Endothelial cell of umbilical vein (primary cell): ENCODE measurements around the gene RO60. TPM values are rescaled to one million over a fixed set of nuclear protein-coding genes. Genes with fewer than 3 reads are reported as not detected.

Source experiments
- BruUV-seq: library from RNA; stranded (reverse); fragments of 400-500 nt; replicated peaks from 2 replicates; lab custom pipeline; 2021; lab: Mats Ljungman, UMichigan
- CTCF ChIA-PET: fragments of 300-600, 350-600 bp; sonication (Branson Sonifier 250); formaldehyde crosslinking; loops from one replicate; lab custom pipeline; 2021; ENCODE audit warnings: antibody characterized with exemption, inconsistent platforms; lab: Charles Lee
- POLR2A ChIA-PET: fragments of 300-600, 350-600 bp; sonication (Branson Sonifier 250); formaldehyde crosslinking; loops from one replicate; lab custom pipeline; 2021; ENCODE audit warnings: antibody characterized with exemption, inconsistent platforms; lab: Charles Lee
- DNase-seq: peaks from one replicate; pipeline ENCODE4 v3.0.0-alpha.2; 2011; ENCODE audit warnings: low read depth, low spot score
- FAIRE-seq: peaks from 2 replicates; lab custom pipeline; 2011; peaks lifted over from hg19 to GRCh38; lab: Jason Lieb, UNC
- H2AFZ ChIP-seq: 2 replicates; pipeline ENCODE4 v1.6.0; 2012; ENCODE audit warnings: low read depth, low read length, control low read depth, inconsistent platforms
- H3K27ac ChIP-seq: 2 replicates; pipeline ENCODE4 v1.5.1; 2011; ENCODE audit warnings: low read depth, mild to moderate bottlenecking, control low read depth, low read length, moderate library complexity; ENCODE audit not compliant: insufficient read depth
- H3K27me3 ChIP-seq, 2 experiments: 2 replicates each; pipeline versions ENCODE4 v1.6.0 to v1.6.1; 2011; ENCODE audit warnings: low read length in 2 of 2, mixed read lengths in 1 of 2; ENCODE audit not compliant: control insufficient read depth in 2 of 2, insufficient read depth in 2 of 2
- H3K36me3 ChIP-seq, 2 experiments: 2 replicates in 1 of 2; 3 replicates in 1 of 2; pipeline ENCODE4 v1.5.1; 2011; ENCODE audit warnings: low read length in 2 of 2, mild to moderate bottlenecking in 1 of 2, moderate library complexity in 1 of 2; ENCODE audit not compliant: control insufficient read depth in 2 of 2, insufficient read depth in 2 of 2; ENCODE audit errors: extremely low read depth in 1 of 2
- H3K4me1 ChIP-seq: 3 replicates; pipeline ENCODE4 v1.5.1; 2011; ENCODE audit warnings: mild to moderate bottlenecking, low read length; ENCODE audit not compliant: control insufficient read depth, insufficient read depth; ENCODE audit errors: extremely low read depth
- H3K4me2 ChIP-seq: 2 replicates; pipeline ENCODE4 v1.6.1; 2011; ENCODE audit warnings: low read length, control low read depth, mixed read lengths; ENCODE audit not compliant: insufficient read depth
- H3K4me3 ChIP-seq, 3 experiments: fragments of 200-600 bp in 1 of 3; sonication (generic), shearing (Covaris generic) in 1 of 3; replicated peaks in 1 of 3; 2 replicates each; pipeline ENCODE4 v1.5.1; 2011 to 2016; ENCODE audit warnings: control low read depth in 3 of 3, low read length in 3 of 3, mild to moderate bottlenecking in 2 of 3, inconsistent platforms in 1 of 3, low read depth in 1 of 3, moderate library complexity in 1 of 3; ENCODE audit not compliant: insufficient read depth in 1 of 3
- H3K79me2 ChIP-seq: 2 replicates; pipeline ENCODE4 v1.6.0; 2012; ENCODE audit warnings: low read length, inconsistent platforms; ENCODE audit not compliant: control insufficient read depth, insufficient read depth
- H3K9ac ChIP-seq: replicated peaks from 2 replicates; pipeline ENCODE3; 2011; ENCODE audit warnings: low read length, control low read depth; ENCODE audit not compliant: insufficient read depth; ENCODE audit errors: extremely low read depth
- H3K9me1 ChIP-seq: replicated peaks from 3 replicates; pipeline ENCODE4 v1.6.0; 2011; ENCODE audit warnings: mild to moderate bottlenecking, low read length; ENCODE audit not compliant: control insufficient read depth, insufficient read depth; ENCODE audit errors: extremely low read depth
- H3K9me3 ChIP-seq: replicated peaks from 2 replicates; pipeline ENCODE4 v1.5.1; 2012; ENCODE audit warnings: low read length, inconsistent platforms; ENCODE audit not compliant: control insufficient read depth, insufficient read depth
- H4K20me1 ChIP-seq: replicated peaks from 2 replicates; pipeline ENCODE3; 2011; ENCODE audit warnings: mild to moderate bottlenecking, low read length; ENCODE audit not compliant: control insufficient read depth, insufficient read depth; ENCODE audit errors: extremely low read depth
- CTCF ChIP-seq, 2 donors: IDR thresholded peaks; 1 replicate in 1 of 2; 2 replicates in 1 of 2; pipeline ENCODE4 v1.5.1; 2011; ENCODE audit warnings: low read length in 2 of 2, mild to moderate bottlenecking in 2 of 2, moderate library complexity in 2 of 2, control low read depth in 1 of 2, inconsistent platforms in 1 of 2, low read depth in 1 of 2; ENCODE audit not compliant: insufficient read depth in 1 of 2; ENCODE audit errors: extremely low read depth in 1 of 2
- EZH2 ChIP-seq: IDR thresholded peaks from 2 replicates; pipeline ENCODE4 v1.6.1; 2012; ENCODE audit warnings: borderline replicate concordance, low read depth, mild to moderate bottlenecking, moderate library complexity, low read length, inconsistent platforms; ENCODE audit not compliant: severe bottlenecking
- FOS ChIP-seq: IDR thresholded peaks from 2 replicates; pipeline ENCODE4 v1.6.1; 2011; ENCODE audit warnings: mild to moderate bottlenecking, low read length, moderate library complexity, borderline replicate concordance; ENCODE audit not compliant: insufficient read depth
- GATA2 ChIP-seq: IDR thresholded peaks from 2 replicates; pipeline ENCODE4 v1.7.0; 2011; ENCODE audit warnings: low read depth, mild to moderate bottlenecking, moderate library complexity, mixed read lengths, low read length; ENCODE audit not compliant: insufficient read length, insufficient read depth
- JUN ChIP-seq: IDR thresholded peaks from 2 replicates; pipeline ENCODE4 v1.6.1; 2011; ENCODE audit warnings: borderline replicate concordance, low read depth; ENCODE audit not compliant: insufficient read length, insufficient read depth
- MYC ChIP-seq: IDR thresholded peaks from one replicate; pipeline ENCODE4 v1.6.1; 2011; ENCODE audit warnings: mild to moderate bottlenecking, low read depth, low read length
- POLR2A ChIP-seq: IDR thresholded peaks from 2 replicates; pipeline ENCODE4 v1.6.1; 2012; ENCODE audit warnings: low read depth, mild to moderate bottlenecking, control low read depth, low read length
- POLR2AphosphoS5 ChIP-seq: IDR thresholded peaks from 2 replicates; pipeline ENCODE4 v1.6.1; 2012; ENCODE audit warnings: low read depth, mild to moderate bottlenecking, control low read depth, low read length, moderate library complexity; ENCODE audit not compliant: insufficient read depth
- dilution Hi-C: fragments of 300-500 bp; cut with MboI; formaldehyde crosslinking; loops from one replicate; pipeline ENCODE4 v1.15.0; 2019; ENCODE audit warnings: low sequenced_read_pairs; ENCODE audit not compliant: extremely low pct_ligation_motif_present
- intact Hi-C: fragments of 100-400 bp; cut with micrococcal nuclease; formaldehyde crosslinking; loops from one replicate; pipeline ENCODE4 v1.10.0; 2022
- polyA plus RNA-seq, 4 experiments: library from polyadenylated mRNA; depleted of rRNA in 3 of 4; stranded (reverse) in 3 of 4; unstranded in 1 of 4; fragments of >200 nt; gene quantifications; 2 replicates each; pipeline versions ENCODE4 v1.2.1 to v1.2.3, GENCODE V29; 2011 to 2012; ENCODE audit warnings: missing spikeins in 1 of 4
- total RNA-seq: library from RNA; stranded (reverse); gene quantifications from 2 replicates; pipeline ENCODE4 v1.2.3, GENCODE V29; 2021
- TF ChIP-seq, protein P1 (sequence below): IDR thresholded peaks from 2 replicates; pipeline ENCODE4 v1.6.1; 2011; ENCODE audit not compliant: insufficient read depth, insufficient read length

Gene RO60
- total and polyA plus RNA-seq, 2 donors (not counting 3 experiments of a cell fraction or from before 2014, with no cell fraction given), result 11.1 to 60.3 TPM

DNA sequence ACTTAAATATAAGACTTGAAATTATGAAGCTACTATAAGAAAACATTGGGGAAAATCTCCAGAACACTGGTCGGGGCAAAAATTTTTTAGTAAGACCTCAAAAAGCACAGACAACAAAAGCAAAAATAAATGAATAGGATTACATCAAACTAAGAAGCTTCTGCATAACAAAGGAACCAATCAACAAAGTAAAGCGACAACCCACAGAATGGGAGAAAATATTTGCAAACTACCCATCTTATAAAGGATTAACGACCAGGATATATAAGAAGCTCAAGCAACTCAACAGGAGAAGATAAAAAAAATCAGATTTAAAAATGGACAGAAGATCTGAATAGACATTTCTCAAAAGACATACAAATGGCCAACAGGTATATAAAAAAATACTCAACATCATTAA lies 19.4 kb upstream of the RO60 start:
- no peaks in the 10 kb centered on the region for H3K36me3 ChIP-seq
- no peaks in the 10 kb centered on the region for H3K27me3 ChIP-seq
- peaks cover 56% of the 10 kb centered on the region for H3K79me2 ChIP-seq
- no peak overlapping the region for H3K27ac ChIP-seq
- FAIRE-seq (no peak), DNase-seq (no peak)
- BruUV-seq, result no TSS peak
- TF ChIP-seq POLR2A (no peak), EZH2 (no peak), FOS (no peak), POLR2AphosphoS5 (no peak), JUN (no peak)
- TF ChIP-seq, protein P1, sequence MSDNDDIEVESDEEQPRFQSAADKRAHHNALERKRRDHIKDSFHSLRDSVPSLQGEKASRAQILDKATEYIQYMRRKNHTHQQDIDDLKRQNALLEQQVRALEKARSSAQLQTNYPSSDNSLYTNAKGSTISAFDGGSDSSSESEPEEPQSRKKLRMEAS, result no peak
- H3K9me1 ChIP-seq, result no peaks in the 10 kb centered on the region
- no peak overlapping the region for H2AFZ ChIP-seq
- H3K4me3 ChIP-seq, result no peak overlapping the region
- H3K9ac ChIP-seq, result no peak overlapping the region
- POLR2A ChIA-PET, result no interaction called here
- intact Hi-C loops (no loop called here), dilution Hi-C loops (no loop called here)
- H3K9me3 ChIP-seq, result no peaks in the 10 kb centered on the region
- CTCF ChIA-PET, result interaction anchor here (1.0 to 1.6 kb wide), 3 partner anchors 8 to 81 kb away, joined by 3 read pairs; no protein-coding TSS in a partner anchor
- no peaks in the 10 kb centered on the region for H4K20me1 ChIP-seq
- no peak overlapping the region for H3K4me2 ChIP-seq
- no peaks in the 10 kb centered on the region for H3K4me1 ChIP-seq

GRCh38 chr1:193042766-193043691 lies 16.4 kb upstream of the RO60 start:
- Histone ChIP-seq H3K4me2 (no peak overlapping the region), H3K4me1 (no peaks in the 10 kb centered on the region), H3K27ac (no peak overlapping the region), H3K36me3 (peaks cover 0 to 3% of the 10 kb centered on the region in 2 experiments), H2AFZ (no peak overlapping the region), H3K79me2 (peaks cover 29% of the 10 kb centered on the region), H3K9me1 (no peaks in the 10 kb centered on the region), H4K20me1 (no peaks in the 10 kb centered on the region), H3K4me3 (no peak overlapping the region), H3K9me3 (no peaks in the 10 kb centered on the region), H3K27me3 (no peaks in the 10 kb centered on the region), H3K9ac (no peak overlapping the region)
- FAIRE-seq, result no peak
- intact Hi-C loops, result no loop called here
- dilution Hi-C loops, result no loop called here
- TF ChIP-seq EZH2 (no peak), JUN (no peak), POLR2A (no peak), CTCF (IDR thresholded peaks at IDR 0.05; ENCODE audit: extremely low read depth in 1 of 2, insufficient read depth in 1 of 2, low read depth in 1 of 2, low read length in 2 of 2) (no peak), FOS (no peak), POLR2AphosphoS5 (no peak), MYC (no peak), GATA2 (no peak)
- TF ChIP-seq, protein P1, result no peak
- BruUV-seq, result no TSS peak
- no peak for DNase-seq
- POLR2A ChIA-PET, result no interaction called here
- CTCF ChIA-PET, result no interaction called here
